HEK293 (cell line): ENCODE results near the gene SEC22B.
"Not testable (repeated sequence)": the region's sequence is repeated elsewhere in the genome, so short reads cannot be mapped to it uniquely, and the experiment has no call there.

ENCODE experiments used
- CTCF ChIP-seq: fragments of 450-650 bp; formaldehyde crosslinking; IDR thresholded peaks from 2 replicates; pipeline ENCODE4 v1.5.1; 2016; ENCODE audit warnings: missing biosample characterization, missing genetic modification characterization
- ZNF704 ChIP-seq: fragments of 450-650 bp; formaldehyde crosslinking; IDR thresholded peaks from 2 replicates; pipeline ENCODE4 v1.5.1; 2016; ENCODE audit warnings: missing biosample characterization, missing genetic modification characterization

GRCh38 chr1:120111008-120111407 is 65.3 kb downstream of the SEC22B start:
- not testable (repeated sequence) for TF ChIP-seq CTCF, ZNF704 (tag by site-specific recombination)
